GM21515 (cell line): ENCODE data around the gene TRIM17.

Source experiments
- ATAC-seq: cut with Tn5 transposase; IDR thresholded peaks from one replicate; pipeline ENCODE4 v1.9.1; 2021; ENCODE audit not compliant: unreplicated experiment

TRIM17 gene

GRCh38 chr1:228416217-228416933, at the start of gene TRIM17:
TSS of gene TRIM17 (minus strand) at chr1:228416861. CDS start at chr1:228415072, 1,789 bp downstream.
- ATAC-seq, result no peak

DNA sequence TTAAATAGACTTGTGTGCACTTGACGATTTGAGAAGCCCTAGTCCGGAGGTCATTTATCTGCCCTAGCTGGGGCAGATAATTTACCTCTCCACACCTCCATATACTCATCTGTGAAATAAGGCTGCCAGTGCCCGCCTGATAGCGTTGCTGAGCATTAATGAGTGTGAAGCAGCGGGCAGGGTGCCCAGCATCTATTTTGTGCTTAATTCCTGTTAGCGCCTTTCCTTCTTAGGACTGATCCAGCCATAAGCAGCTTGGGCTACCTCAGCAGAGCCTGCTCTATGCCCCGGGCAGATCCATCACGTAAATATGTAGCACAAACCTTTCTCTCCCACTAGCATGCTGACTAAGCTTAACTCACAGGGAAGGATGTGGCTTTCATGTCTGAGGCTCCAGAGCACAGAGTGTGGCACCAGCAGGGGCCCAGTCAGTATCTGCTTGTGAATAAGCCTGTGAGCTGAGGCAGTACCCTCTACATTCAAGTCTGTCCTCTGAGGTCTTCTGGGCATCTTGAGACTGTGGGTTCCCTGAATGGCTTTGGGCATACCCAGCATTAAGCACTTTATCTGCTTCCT, 49.0 kb upstream of the TRIM17 start:
- no peak for ATAC-seq

- no peak for ATAC-seq
Measured at GRCh38 chr1:228465141-228465540, 48.5 kb upstream of the TRIM17 start.

- ATAC-seq, result peak; percentile 82
Measured at GRCh38 chr1:228464487-228464983, 47.9 kb upstream of the TRIM17 start.

DNA sequence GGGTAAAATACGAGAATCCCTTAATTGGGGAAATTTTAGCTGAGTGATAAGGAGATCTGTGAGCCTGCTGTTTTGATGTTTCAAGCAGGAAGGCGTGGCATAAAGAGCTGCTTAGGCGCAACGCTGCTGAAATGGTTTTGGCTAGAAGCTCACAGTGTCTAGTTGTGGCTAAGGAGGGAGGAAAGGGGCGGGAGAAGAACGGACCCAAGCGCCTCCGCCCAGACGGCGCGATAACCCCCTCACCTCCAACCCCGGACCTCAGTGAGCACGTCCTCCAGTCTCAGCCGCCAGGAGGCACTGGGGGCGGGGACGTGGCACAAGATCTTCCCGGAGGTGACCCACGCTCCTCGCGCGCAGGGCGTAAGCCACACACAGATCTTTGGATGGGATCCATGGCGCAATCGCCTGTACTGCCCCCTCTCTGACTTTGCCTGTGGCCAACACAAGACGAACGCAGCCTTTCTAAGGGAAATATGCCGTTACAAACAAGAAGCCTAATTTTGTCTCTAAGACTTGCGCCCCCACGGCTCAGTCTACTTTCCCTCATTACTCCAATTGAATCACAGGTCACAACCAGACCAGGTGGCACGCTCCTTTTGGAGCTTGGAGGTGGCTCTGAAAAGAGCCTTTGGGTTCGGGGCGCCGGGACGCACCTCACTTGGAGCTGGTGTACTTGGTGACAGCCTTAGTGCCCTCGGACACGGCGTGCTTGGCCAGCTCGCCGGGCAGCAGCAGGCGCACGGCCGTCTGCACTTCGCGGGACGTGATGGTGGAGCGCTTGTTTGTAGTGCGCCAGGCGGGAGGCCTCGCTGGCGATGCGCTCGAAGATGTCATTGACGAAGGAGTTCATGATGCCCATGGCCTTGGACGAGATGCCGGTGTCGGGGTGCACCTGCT, 47.1 kb upstream of the TRIM17 start:
- peak; percentile 60 for ATAC-seq

DNA sequence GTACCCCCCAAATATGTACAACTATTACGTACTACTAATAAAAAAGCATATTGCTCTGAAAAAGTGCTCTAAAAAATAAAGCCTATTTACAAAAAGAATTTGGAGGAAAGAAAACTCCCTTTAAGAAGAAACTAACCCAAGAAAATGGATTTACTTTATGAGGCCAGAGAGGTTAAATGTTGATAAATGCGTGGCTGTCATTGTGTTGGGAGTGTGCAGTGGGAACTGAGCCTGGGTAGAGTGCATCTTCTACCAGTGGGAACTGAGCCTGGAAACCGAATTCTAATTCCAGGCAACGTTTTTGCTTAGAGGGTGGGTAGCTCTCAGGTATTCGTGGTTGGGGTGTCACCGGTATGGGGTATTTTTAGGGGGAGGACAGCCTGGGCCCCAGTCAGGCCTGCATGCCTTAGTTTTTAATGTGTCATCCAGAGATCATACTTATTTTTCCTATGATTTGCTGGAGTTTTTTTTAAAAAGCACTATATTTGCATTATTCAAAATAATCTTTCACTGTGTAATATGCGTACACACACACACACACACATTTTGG, 46.4 kb upstream of the TRIM17 start:
- ATAC-seq, result no peak

DNA sequence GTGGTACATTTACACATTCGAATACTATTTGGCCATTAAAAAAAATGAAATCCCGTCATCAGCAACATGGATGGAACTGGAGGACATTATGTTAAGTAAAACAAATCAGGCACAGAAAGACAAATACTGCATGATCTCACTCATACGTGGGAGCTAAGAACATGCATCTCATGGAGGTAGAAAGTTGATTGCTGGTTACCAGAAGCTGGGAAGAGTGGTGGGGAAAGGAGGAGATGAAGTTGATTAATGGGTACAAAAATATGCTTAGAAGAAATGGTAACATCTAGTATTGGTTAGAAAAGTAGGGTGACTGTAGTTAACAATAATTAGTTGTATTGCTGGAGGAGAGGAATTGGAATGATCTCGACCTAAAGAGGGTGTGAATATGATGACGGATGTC, 45.9 kb upstream of the TRIM17 start:
- ATAC-seq, result no peak

DNA sequence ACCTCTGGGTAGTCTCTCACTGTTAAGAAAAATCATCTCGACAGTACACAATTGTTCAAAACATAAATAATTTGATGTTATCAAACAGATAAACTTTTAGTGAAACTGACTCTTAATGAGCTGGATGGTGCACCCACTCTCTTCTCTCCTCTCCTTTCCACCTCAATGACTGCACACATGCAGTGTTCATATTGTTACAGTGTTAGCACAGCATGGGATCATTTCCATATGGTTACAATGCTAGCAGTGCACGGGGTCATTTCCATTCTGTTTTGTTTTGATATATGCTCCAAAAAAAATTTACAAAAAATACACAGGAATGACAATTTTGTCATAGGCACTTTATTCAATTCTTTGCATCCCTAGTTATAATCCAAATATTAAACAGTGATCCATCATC, 44.2 kb upstream of the TRIM17 start:
- no peak for ATAC-seq

DNA sequence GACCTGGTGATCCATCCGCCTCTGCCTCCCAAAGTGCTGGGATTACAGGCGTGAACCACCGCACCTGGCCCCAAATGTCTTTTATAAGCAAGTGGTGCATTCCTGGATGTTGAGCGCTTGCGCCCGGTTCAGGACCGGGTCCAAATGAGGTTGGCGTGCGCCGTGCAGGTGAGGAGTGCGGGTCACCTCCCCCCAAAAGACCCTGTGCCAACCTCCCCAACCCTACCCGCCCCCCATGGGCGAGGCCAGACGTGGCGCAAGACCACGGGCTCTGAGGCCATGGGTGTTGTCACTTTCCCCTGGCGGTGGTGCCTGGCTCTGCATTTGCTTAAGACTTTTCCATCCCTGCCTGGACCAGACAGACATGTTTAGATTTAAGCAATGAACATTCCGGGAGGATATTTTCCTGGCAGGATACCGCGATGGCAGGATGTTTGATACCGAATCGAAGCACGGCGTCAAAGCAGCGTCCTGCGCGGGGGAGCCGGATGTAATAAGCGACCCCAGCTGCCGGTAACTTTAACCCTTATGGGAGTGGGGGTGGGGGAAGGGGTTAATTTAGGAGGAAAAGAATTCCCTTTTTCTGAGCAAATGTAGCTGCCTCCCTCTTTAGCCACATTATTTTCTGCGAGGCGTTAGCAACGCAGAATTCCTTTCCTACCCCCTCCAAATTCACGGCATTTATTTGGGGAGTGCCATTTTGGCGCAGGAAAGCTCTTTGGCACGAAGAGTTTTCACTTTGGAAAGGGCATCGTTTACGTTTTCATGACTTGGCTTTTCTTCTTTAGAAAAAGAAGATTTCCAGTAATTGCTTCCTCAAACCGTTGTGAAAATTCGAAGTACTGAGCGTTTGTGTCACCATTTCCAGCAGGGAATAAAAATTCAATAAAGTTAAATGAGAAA, 42.7 kb upstream of the TRIM17 start:
- peak; percentile 25 for ATAC-seq

DNA sequence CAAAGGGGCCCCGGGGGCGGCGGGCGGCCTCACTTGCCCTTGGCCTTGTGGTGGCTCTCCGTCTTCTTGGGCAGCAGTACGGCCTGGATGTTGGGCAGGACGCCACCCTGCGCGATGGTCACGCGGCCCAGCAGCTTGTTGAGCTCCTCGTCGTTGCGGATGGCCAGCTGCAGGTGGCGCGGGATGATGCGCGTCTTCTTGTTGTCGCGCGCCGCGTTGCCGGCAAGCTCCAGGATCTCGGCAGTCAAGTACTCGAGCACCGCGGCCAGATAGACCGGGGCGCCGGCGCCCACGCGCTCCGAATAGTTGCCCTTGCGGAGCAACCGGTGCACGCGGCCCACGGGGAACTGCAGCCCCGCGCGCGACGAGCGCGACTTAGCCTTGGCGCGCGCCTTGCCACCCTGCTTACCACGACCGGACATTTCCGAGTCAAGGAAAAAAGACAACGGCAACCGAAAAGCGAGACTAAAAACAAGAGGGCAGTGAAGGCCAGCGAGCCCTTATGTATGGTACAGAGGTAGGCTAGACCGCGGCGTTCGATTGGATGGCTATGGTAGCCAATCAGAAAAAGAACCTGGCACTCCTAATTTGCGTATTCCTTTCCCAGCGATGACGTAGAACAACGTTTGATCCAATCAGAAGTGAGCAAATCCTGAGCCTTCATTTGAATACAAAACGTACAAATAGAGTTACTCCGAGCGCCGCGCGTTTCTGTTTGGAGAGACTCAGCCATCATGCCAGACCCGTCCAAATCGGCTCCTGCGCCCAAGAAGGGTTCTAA, 40.9 kb upstream of the TRIM17 start:
- peak; percentile 90 for ATAC-seq

- peak; percentile 2 for ATAC-seq
Measured at GRCh38 chr1:228457017-228457395, 40.3 kb upstream of the TRIM17 start.

- no peak for ATAC-seq
Measured at GRCh38 chr1:228456252-228457016, 39.8 kb upstream of the TRIM17 start.

DNA sequence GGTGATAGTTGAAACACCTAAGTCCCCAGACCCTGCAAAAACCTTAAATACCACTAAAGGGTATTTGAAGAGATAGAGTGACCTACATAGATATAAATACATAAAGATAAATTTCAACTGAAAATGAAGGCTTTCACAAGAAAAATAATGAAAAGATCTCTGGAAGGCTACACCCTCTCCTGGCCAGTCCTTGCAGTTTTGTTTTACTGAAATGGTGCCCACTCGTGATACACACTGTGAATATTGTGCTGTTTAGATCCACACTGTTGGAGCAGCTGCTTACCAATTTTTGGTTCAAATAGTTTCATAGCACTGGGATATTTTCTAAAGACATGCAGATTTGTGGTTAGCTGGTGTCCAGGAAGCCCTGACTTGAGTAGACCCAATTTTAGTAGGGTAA, 39.1 kb upstream of the TRIM17 start:
- ATAC-seq, result no peak

DNA sequence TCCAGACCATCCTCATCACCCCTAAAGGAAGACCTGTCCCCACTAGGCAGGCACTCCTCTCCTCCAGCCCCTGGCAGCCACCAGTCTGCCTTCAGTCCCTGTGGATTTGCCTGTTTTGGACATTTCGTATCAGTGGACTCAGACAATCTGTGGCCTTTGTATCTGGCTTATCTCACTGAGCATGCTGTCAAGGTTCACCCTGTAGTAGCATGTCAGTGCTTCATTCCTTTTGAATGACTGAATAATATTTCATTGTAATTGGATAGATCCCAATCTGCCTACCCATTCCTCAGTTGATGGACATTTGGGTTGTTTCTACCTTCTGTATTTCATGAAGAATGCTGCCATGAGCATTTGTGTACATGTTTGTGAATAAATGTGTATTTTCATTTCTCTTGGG, 37.6 kb upstream of the TRIM17 start:
- ATAC-seq, result no peak

DNA sequence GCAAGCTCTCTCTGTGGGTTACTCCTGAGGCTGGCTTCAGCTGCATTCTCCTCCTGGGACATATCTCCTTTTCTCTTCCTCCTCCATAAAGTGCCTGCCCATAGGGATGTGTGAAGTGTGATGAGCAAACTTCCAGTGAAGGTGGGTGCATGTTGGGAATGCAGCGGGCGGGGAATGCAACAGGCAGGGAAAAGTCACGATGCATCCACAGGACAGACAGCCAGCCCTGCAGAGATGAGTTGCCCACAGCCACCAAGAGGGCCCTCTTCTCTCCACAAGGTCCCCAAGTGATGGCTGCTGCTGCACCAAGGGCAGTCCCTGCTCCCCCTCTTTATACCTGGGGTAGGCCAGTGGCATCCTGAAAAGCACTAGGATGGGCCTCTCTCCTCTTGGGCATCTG, 37.0 kb upstream of the TRIM17 start:
- ATAC-seq, result no peak

DNA sequence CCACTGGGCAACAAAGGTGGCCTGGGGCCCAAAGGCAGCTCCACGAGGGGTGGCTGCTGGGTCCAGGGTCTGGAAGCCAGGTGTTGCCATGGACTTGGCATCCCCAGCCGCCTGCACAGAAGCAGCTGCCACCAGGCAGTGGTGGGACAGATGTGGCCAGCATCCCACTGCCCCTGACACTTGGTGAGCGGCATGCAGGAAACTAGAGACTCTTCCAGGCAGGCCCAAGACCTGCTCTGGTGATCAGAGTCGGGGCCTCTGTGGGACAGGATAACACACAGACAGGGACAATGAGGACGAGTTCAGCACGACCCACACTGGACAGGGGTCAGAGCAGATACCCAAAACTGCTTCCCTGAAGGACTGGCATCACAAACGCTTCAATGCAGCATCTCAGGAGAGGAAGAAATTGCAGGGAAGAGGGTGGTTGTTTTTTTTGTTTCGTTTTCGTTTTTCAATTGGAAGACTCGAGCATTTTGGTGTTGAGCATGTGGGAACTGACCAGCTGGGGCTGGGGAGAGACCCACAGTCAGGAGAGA, 36.4 kb upstream of the TRIM17 start:
- ATAC-seq, result no peak

GRCh38 chr1:228452194-228453021, 35.7 kb upstream of the TRIM17 start:
- no peak for ATAC-seq

DNA sequence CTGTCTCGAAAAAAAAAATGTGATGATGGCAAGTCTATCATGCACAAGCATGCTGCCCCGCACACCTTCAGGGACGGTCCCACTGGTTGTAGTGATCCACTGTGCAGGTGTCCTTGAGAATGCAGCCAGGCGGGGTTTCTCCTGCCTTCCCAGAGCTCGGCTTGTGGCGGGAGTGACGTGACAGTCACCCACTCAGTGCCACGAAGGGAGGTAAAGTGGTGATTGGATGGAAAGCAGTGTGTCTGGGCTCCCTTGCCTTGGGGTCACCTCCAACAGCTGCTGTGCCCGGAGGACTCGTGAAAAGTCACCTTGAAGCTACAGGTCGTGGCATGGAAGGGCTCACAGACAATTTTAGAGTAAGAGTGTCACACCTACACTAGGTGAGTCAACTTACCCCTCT, 33.5 kb upstream of the TRIM17 start:
- no peak for ATAC-seq
